Activated CD4-positive, alpha-beta T cell treated with anti-CD3 and anti-CD28 coated beads, Interleukin-2, Interleukin-6, amounts not matched to agents 100 ng/mL and 50 ng/mL, durations not matched to agents 16 hours and 8 hours (primary cell): ENCODE measurements around the gene CFAP99.

Experiments
- DNase-seq: peaks from one replicate; pipeline ENCODE4 v3.0.0-alpha.2; 2020

CFAP99 gene

DNA sequence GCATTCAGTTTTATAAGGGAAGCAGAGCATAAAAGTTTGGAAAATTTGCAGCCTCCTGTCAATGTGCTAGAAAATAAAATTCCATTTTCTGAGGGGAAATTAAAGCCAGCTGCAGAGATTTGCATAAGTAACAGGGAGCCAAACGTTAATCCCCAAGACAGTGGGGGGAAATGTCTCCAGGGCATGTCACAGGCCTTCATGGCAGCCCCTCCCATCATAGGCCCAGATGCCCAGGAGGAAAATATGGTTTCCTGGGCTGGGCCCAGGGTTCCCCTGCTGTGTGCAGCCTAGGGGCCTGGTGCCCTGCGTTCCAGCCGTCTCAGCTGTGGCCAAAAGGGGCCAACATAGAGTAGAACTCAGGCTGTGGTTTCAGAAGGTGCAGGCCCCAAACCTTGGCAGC, 59.5 kb downstream of the CFAP99 start:
- no peak for DNase-seq

- DNase-seq, result no peak
These were observed 61.9 kb downstream of the CFAP99 start for GRCh38 chr4:2480649-2481048.

DNA sequence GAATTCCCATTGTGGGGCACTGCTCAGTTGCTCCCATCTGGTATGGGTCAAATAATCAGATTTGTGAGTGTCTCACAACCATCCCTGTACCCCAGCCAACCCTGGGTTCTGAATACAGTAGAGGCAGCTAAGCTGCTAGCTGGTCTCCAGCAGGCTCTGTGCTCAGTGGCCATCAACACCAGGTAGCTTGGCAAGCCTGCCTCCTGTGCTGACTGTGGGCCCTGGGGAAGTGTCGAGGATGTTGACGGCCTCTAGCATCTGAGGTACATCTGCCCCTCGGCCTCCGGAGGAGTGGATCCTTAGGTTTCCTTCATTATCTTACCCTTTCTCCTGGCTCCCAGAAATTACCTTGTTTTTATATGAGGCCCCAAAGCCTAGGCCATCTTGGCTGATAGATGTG, 63.4 kb downstream of the CFAP99 start:
- no peak for DNase-seq

- peak; percentile 74 for DNase-seq
These were observed 63.9 kb downstream of the CFAP99 start for GRCh38 chr4:2482693-2483092.

GRCh38 chr4:2483237-2483636, 64.5 kb downstream of the CFAP99 start:
- no peak for DNase-seq

- no peak for DNase-seq
These were observed 65.4 kb downstream of the CFAP99 start for GRCh38 chr4:2484185-2484584.

- peak; percentile 71 for DNase-seq
These were observed 66.2 kb downstream of the CFAP99 start for GRCh38 chr4:2484993-2485392.

GRCh38 chr4:2485956-2486355, 67.2 kb downstream of the CFAP99 start:
- DNase-seq, result no peak

DNA sequence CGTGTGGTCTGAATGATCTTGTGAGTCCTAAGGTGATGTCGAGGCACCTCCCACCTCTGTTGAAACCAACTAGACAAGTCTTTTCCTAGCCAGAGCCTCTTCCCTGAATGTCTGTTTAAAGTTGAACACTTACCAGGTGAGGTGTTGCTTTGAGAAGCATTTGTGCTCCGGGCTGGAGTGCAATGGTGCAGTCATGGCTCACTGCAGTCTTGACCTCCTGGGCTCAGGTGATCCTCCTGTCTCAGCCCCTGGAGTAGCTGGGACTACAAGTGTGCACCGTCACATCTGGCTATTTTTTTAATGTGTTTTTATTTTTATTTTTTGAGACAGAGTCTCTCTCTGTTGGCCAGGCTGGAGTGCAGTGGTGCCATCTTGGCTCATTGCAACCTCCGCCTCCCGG, 68.2 kb downstream of the CFAP99 start:
- DNase-seq, result no peak

DNA sequence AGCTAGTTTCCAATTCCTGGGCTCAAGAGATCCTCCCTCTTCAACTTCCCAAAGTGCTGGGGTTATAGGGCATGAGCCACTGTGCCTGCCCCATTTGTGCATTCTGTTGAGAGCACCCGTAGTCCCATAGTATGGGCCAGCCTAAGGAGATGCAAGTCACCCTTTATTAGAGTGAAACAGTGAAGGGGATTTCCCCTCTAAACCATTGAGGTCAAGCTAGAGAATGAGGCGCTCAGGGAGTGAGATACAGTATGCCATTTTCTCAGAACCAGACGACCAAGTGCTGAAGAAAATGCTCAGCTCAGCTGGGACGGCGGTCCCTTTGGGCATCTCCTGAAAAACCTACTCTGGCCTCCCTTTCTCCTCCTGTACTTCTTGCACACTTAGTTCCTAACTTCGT, 68.9 kb downstream of the CFAP99 start:
- peak; percentile 54 for DNase-seq

DNA sequence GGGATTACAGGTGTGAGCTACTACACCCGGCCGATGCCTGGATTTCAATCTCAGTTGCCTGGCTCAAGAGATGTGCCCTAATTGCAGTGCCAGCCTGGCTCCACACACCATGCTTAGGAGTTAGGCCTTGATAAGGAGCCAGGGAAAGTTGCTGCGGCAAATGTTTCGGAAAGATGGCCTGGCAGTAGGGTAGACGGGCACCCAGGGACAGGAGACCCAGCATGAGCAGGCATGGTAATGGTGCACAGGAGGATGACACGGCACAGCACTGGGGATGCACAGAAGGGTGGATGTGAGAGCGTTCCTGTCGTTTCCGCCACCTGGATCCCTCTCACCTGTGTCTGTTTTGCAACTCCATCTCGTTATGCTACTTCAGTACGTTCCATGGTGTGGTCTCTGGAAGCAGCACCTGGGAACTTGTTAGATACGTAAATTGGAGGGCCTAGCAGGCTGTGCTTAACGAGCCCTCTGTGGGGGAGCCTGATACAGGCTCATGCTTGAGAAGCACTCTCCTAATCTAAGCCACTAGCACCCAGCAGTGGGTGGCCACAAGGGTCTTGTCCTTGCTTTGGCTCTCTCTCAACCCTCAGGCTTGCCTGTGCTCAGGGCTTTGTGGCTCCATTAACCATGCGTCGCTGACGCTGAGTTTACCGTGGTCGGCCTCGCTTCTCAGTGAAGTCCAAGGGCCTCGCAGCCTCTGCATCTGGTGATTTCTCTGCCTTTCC, 70.5 kb downstream of the CFAP99 start:
- DNase-seq, result no peak

DNA sequence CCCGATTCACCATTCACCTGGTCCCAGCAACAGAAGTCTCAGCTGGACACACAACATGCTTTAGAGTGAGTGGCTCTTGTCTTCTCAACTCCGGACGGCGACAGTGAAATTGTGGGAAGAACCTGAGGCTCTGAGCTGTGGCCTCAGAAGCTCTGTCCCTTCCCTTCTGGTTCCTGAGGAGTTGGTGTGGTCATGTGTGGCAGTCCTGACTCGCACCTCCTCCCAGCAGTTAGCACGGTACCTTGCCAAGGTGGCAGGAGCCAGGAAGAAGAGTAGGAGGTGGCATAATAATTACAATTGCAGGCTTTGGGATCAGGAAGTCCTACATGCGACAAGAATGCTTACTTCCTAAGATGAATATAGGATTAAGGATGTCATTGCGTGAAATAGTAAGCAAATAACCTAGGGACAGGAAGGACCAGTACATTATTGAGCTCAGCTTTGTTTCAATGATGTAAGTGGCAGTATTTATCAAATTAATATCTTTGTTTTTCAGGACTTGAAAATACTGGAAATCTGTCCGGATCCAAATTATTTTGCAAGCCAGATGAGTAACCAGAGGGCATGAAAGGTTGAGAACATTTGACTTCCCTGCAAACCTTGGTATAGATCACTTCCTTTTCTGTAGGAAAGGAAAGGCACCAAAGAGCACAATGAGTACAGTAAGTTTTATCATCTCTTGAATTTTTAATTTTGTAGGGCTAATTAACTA, 71.2 kb downstream of the CFAP99 start:
- DNase-seq, result no peak

GRCh38 chr4:2492970-2493369, 74.2 kb downstream of the CFAP99 start:
- DNase-seq, result no peak

DNA sequence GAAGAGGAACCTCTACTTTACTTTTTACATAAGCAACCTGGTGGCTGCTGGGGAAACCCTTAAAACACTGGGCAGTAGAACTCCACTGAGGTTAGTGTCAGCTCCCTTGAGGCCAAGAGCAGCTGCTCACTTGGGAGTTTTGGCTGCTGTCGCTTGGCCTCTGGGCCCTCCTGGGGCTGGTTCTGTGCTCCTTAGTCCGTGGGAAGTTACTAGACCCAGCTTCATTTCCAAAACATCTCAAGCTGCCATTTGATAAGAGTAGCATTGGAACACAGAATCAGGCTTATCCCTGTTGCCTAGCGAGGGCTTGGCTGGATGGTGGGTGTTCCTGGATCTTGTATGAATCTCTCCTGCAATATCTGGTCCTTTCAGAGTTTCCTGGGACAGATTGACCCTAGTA, 76.2 kb downstream of the CFAP99 start:
- no peak for DNase-seq

GRCh38 chr4:2497324-2497723, 78.6 kb downstream of the CFAP99 start:
- DNase-seq, result no peak

- no peak for DNase-seq
These were observed 79.2 kb downstream of the CFAP99 start for GRCh38 chr4:2497931-2498330.

GRCh38 chr4:2500547-2500946, 81.8 kb downstream of the CFAP99 start:
- peak; percentile 31 for DNase-seq

DNA sequence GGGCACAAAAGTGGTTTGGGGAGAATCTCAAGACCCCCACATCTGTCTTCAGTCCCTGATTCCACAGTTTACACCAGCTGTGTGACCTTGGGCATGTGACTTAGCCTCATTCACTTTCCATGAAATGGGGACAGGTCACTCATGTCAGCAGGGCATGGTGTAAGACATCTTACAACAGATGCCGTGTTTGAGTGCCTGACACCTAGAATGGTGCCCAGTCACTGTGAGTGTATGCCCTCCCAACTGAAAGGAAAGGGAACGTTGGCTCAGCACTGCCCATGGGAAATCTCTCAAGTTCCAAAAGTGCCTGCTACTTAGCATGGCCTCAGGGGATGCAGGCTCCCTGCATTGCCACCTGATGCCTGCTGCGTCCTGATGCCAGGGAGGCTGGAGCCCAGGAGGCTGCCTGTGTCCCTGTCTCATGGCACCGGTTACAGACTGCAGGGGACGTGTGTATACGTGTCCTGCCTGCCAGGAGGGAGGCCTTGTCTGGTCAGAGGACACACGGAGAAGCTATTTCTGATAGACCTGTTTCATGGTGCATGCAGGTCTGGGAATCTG, 82.4 kb downstream of the CFAP99 start:
- no peak for DNase-seq

- DNase-seq, result no peak
These were observed 85.1 kb downstream of the CFAP99 start for GRCh38 chr4:2503809-2504208.

DNA sequence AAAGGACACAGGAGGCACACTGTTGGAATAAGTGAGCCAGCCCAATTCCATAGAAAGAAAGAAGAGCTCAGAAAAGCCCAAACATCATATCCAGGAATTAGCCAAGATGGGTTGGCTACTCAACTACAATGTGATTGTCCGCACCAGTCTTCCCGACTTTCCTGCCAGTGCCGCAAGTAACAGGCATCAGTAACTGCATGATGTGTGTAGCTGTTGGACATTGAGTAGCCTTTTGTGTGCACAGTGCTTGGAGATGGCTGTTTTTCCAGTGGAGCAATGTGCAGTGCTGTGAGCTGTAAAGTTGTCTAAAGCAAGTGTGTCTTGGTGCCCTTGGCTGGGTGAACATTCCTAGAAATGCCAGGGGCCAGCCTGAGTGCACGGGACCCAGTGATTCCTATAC, 88.5 kb downstream of the CFAP99 start:
- DNase-seq, result no peak

- DNase-seq, result no peak
These were observed 89.1 kb downstream of the CFAP99 start for GRCh38 chr4:2507855-2508254.

DNA sequence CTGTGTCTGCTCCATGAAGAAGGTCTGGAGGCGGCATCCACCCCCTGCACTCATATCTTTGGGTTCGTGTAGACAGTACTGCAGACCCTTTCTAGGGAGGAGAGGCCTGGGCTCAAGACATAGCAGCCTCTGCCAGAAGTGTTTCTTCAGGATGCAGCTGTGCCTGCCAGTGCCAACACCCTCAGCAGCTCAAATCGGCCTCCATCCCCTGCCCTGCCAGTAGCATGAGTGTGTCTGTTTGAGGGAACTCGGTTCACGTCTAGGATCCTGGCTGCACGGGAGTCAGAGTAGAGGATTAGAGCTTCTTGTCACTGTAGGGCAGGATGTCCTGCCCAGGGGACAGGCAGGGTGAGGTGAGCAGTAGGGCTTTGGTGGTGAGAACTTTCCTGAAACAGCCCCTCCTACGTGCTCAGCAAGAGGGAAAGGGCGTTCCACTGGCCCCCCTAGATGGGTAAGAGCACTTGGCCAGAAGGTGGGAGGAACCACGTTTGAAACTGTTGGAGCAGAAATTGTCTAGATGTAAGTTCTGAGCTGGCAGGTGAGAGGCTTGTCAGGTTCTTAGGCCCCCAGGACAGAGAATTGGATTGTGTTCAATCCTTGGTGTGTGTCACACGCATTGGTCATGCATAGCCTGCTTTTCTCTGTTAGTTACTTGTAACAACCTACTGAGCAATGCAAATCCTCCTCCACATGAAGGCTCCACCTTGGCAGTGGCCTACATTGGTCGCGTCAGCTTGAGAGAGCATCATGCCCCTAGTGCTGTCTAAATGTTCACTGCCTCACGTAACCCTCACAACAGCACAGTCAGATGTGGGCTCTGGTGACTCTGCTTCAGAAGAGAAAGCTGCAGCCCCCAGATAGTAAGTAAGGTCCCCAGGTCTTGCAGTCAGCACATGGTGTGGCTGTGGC, 91.8 kb downstream of the CFAP99 start:
- DNase-seq, result no peak

DNA sequence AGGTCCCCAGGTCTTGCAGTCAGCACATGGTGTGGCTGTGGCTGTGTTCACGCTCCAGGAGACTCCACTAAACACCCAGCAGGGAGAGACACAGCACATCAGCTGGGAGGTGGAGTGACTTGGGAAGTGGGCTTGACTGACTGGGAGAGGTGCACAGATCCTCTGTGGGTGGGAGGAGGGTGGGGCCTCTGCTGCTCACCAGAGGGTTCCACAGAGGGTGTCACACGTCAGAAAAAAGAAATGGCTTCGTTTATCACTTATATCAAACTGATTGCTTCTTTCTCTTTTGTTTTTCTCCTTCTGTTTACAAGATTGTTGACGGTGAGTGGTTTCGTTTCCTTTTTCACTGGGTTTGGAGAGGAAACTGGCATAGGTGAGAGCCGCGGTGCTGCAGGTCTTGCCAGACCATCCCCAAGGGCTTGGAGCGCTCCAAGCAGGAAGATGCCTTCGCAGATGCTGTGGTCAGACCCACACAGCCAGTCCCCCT, 92.9 kb downstream of the CFAP99 start:
- no peak for DNase-seq
